NCI-H2171 (cell line): ENCODE measurements around the gene EPG5.
A peak's percentile ranks its signal among the peaks of the same experiment; 100 is the strongest.
"Not testable (repeated sequence)": the region's sequence is repeated elsewhere in the genome, so short reads cannot be mapped to it uniquely, and the experiment has no call there.

Experiments
- DNase-seq: peaks from one replicate; lab custom pipeline; 2025; lab: John Stamatoyannopoulos, UW

Gene EPG5

GRCh38 chr18:45967007-45967706 lies at the start of gene EPG5:
Gene EPG5 (minus strand): TSS chr18:45967329. CDS start chr18:45967239, 90 bp downstream.
- peak; percentile 90 for DNase-seq

GRCh38 chr18:46013484-46014189 lies 46.5 kb upstream of the EPG5 start:
- no peak for DNase-seq

- no peak for DNase-seq
Measured at GRCh38 chr18:46010676-46011075, 43.5 kb upstream of the EPG5 start.

- DNase-seq = no peak
Measured at GRCh38 chr18:46010050-46010449, 42.9 kb upstream of the EPG5 start.

- no peak for DNase-seq
Measured at GRCh38 chr18:46009125-46009840, 42.2 kb upstream of the EPG5 start.

GRCh38 chr18:46008531-46008930 lies 41.4 kb upstream of the EPG5 start:
- no peak for DNase-seq

GRCh38 chr18:46007165-46007564 lies 40.0 kb upstream of the EPG5 start:
- no peak for DNase-seq

GRCh38 chr18:46002934-46003333 lies 35.8 kb upstream of the EPG5 start:
- no peak for DNase-seq

GRCh38 chr18:46001892-46002291 lies 34.8 kb upstream of the EPG5 start:
- no peak for DNase-seq

- DNase-seq = no peak
Measured at GRCh38 chr18:46001074-46001473, 33.9 kb upstream of the EPG5 start.

- no peak for DNase-seq
Measured at GRCh38 chr18:45999536-45999935, 32.4 kb upstream of the EPG5 start.

- no peak for DNase-seq
Measured at GRCh38 chr18:45998244-45998643, 31.1 kb upstream of the EPG5 start.

GRCh38 chr18:45997700-45998151 lies 30.6 kb upstream of the EPG5 start:
- DNase-seq = no peak

GRCh38 chr18:45995461-45995860 lies 28.3 kb upstream of the EPG5 start:
- DNase-seq = no peak

GRCh38 chr18:45993438-45993837 lies 26.3 kb upstream of the EPG5 start:
- DNase-seq = no peak

GRCh38 chr18:45992527-45992926 lies 25.4 kb upstream of the EPG5 start:
- DNase-seq = not testable (repeated sequence)

- DNase-seq = no peak
Measured at GRCh38 chr18:45991788-45992187, 24.7 kb upstream of the EPG5 start.

GRCh38 chr18:45984546-45985235 lies 17.6 kb upstream of the EPG5 start:
- no peak for DNase-seq

GRCh38 chr18:45981821-45982220 lies 14.7 kb upstream of the EPG5 start:
- no peak for DNase-seq

GRCh38 chr18:45980229-45980628 lies 13.1 kb upstream of the EPG5 start:
- no peak for DNase-seq

- no peak for DNase-seq
Measured at GRCh38 chr18:45978084-45978483, 11.0 kb upstream of the EPG5 start.

- DNase-seq = no peak
Measured at GRCh38 chr18:45976974-45977373, 9.8 kb upstream of the EPG5 start.
